Measurements from ENCODE around the gene SHKBP1.
"Not testable (repeated sequence)": the region's sequence is repeated elsewhere in the genome, so short reads cannot be mapped to it uniquely, and the experiment has no call there.

Gene SHKBP1

GRCh38 chr19:40561947-40562346, 14.7 kb upstream of the SHKBP1 start:
- Histone ChIP-seq H3K36me3 (ENCODE audit: insufficient read depth, low read depth, low read length) (no peaks in the 10 kb centered on the region), H3K27me3 (ENCODE audit: insufficient read depth, low read length) (peaks cover 51% of the 10 kb centered on the region), H3K4me1 (ENCODE audit: insufficient read depth, low read length) (no peaks in the 10 kb centered on the region), H3K4me3 (ENCODE audit: low read length) (no peak overlapping the region), H3K9me3 (ENCODE audit: insufficient read depth, low read depth, low read length) (no peaks in the 10 kb centered on the region), H3K27ac (ENCODE audit: low read length) (no peak overlapping the region), H3K9ac (ENCODE audit: low read depth, low read length) (no peak overlapping the region)

- peaks cover 68% of the 10 kb centered on the region for H3K27me3 ChIP-seq (ENCODE audit: insufficient read depth, low read length)
- not testable (repeated sequence) for H3K4me3 ChIP-seq (ENCODE audit: low read length); H3K9me3 ChIP-seq (ENCODE audit: insufficient read depth, low read depth, low read length)
Measured at GRCh38 chr19:40564535-40564934, 12.1 kb upstream of the SHKBP1 start.

GRCh38 chr19:40565355-40565754, 11.3 kb upstream of the SHKBP1 start:
- H3K9ac ChIP-seq (ENCODE audit: low read depth, low read length), result no peak overlapping the region
- peaks cover 72% of the 10 kb centered on the region for H3K27me3 ChIP-seq (ENCODE audit: insufficient read depth, low read length)

More at GRCh38 chr19:40564535-40564934, 12.1 kb upstream of the SHKBP1 start:
- H3K27ac ChIP-seq (ENCODE audit: low read length); H3K4me1 ChIP-seq (ENCODE audit: insufficient read depth, low read length); H3K9ac ChIP-seq (ENCODE audit: low read depth, low read length); H3K36me3 ChIP-seq (ENCODE audit: insufficient read depth, low read depth, low read length): not testable (repeated sequence)

GRCh38 chr19:40565910-40566495, 10.7 kb upstream of the SHKBP1 start:
- Histone ChIP-seq H3K36me3 (ENCODE audit: insufficient read depth, low read depth, low read length) (no peaks in the 10 kb centered on the region), H3K27ac (ENCODE audit: low read length) (no peak overlapping the region), H3K9ac (ENCODE audit: low read depth, low read length) (no peak overlapping the region), H3K27me3 (ENCODE audit: insufficient read depth, low read length) (peaks cover 72% of the 10 kb centered on the region), H3K9me3 (ENCODE audit: insufficient read depth, low read depth, low read length) (no peaks in the 10 kb centered on the region), H3K4me3 (ENCODE audit: low read length) (no peak overlapping the region), H3K4me1 (ENCODE audit: insufficient read depth, low read length) (no peaks in the 10 kb centered on the region)

More at GRCh38 chr19:40565355-40565754, 11.3 kb upstream of the SHKBP1 start:
- H3K9me3 ChIP-seq (ENCODE audit: insufficient read depth, low read depth, low read length), result no peaks in the 10 kb centered on the region
- no peak overlapping the region for H3K27ac ChIP-seq (ENCODE audit: low read length)
- H3K4me1 ChIP-seq (ENCODE audit: insufficient read depth, low read length), result no peaks in the 10 kb centered on the region
- no peak overlapping the region for H3K4me3 ChIP-seq (ENCODE audit: low read length)
- no peaks in the 10 kb centered on the region for H3K36me3 ChIP-seq (ENCODE audit: insufficient read depth, low read depth, low read length)

- H3K9ac ChIP-seq (ENCODE audit: low read depth, low read length), result no peak overlapping the region
- peak overlapping the region; percentile 55; the same call in 1 of the 2 replicates for H3K4me3 ChIP-seq (ENCODE audit: low read length)
Measured at GRCh38 chr19:40567040-40567749, 9.5 kb upstream of the SHKBP1 start.

GRCh38 chr19:40567750-40568494, 8.8 kb upstream of the SHKBP1 start:
- no peak overlapping the region for H3K9ac ChIP-seq (ENCODE audit: low read depth, low read length)
- H3K27ac ChIP-seq (ENCODE audit: low read length), result no peak overlapping the region
- H3K27me3 ChIP-seq (ENCODE audit: insufficient read depth, low read length), result peaks cover 78% of the 10 kb centered on the region
- no peaks in the 10 kb centered on the region for H3K9me3 ChIP-seq (ENCODE audit: insufficient read depth, low read depth, low read length)
- no peaks in the 10 kb centered on the region for H3K4me1 ChIP-seq (ENCODE audit: insufficient read depth, low read length)
- no peaks in the 10 kb centered on the region for H3K36me3 ChIP-seq (ENCODE audit: insufficient read depth, low read depth, low read length)
- H3K4me3 ChIP-seq (ENCODE audit: low read length), result peak overlapping the region; percentile 55; the same call in 1 of the 2 replicates

More at GRCh38 chr19:40567040-40567749, 9.5 kb upstream of the SHKBP1 start:
- H3K36me3 ChIP-seq (ENCODE audit: insufficient read depth, low read depth, low read length), result no peaks in the 10 kb centered on the region
- no peak overlapping the region for H3K27ac ChIP-seq (ENCODE audit: low read length)
- H3K4me1 ChIP-seq (ENCODE audit: insufficient read depth, low read length), result no peaks in the 10 kb centered on the region
- H3K27me3 ChIP-seq (ENCODE audit: insufficient read depth, low read length), result peaks cover 78% of the 10 kb centered on the region
- no peaks in the 10 kb centered on the region for H3K9me3 ChIP-seq (ENCODE audit: insufficient read depth, low read depth, low read length)

GRCh38 chr19:40570313-40571004, 6.2 kb upstream of the SHKBP1 start:
- H3K9ac ChIP-seq (ENCODE audit: low read depth, low read length), result no peak overlapping the region; the same call in 1 of the 2 replicates
- H3K27me3 ChIP-seq (ENCODE audit: insufficient read depth, low read length), result peaks cover 56% of the 10 kb centered on the region
- H3K9me3 ChIP-seq (ENCODE audit: insufficient read depth, low read depth, low read length), result no peaks in the 10 kb centered on the region
- H3K4me1 ChIP-seq (ENCODE audit: insufficient read depth, low read length), result no peaks in the 10 kb centered on the region; the same call in 1 of the 2 replicates
- no peak overlapping the region for H3K27ac ChIP-seq (ENCODE audit: low read length)
- H3K4me3 ChIP-seq (ENCODE audit: low read length), result peak overlapping the region; percentile 73
- no peaks in the 10 kb centered on the region for H3K36me3 ChIP-seq (ENCODE audit: insufficient read depth, low read depth, low read length)

- H3K9ac ChIP-seq (ENCODE audit: low read depth, low read length), result no peak overlapping the region
- H3K4me1 ChIP-seq (ENCODE audit: insufficient read depth, low read length), result no peaks in the 10 kb centered on the region; the same call in 1 of the 2 replicates
- H3K9me3 ChIP-seq (ENCODE audit: insufficient read depth, low read depth, low read length), result no peaks in the 10 kb centered on the region
- H3K27me3 ChIP-seq (ENCODE audit: insufficient read depth, low read length), result peaks cover 50% of the 10 kb centered on the region
- peak overlapping the region; percentile 45; the same call in 1 of the 2 replicates for H3K4me3 ChIP-seq (ENCODE audit: low read length)
- H3K36me3 ChIP-seq (ENCODE audit: insufficient read depth, low read depth, low read length), result no peaks in the 10 kb centered on the region
- no peak overlapping the region for H3K27ac ChIP-seq (ENCODE audit: low read length)
Measured at GRCh38 chr19:40571005-40571318, 5.7 kb upstream of the SHKBP1 start.

GRCh38 chr19:40571831-40572495, 4.7 kb upstream of the SHKBP1 start:
- Histone ChIP-seq H3K27ac (ENCODE audit: low read length) (no peak overlapping the region), H3K27me3 (ENCODE audit: insufficient read depth, low read length) (peaks cover 40% of the 10 kb centered on the region), H3K4me3 (ENCODE audit: low read length) (no peak overlapping the region), H3K9ac (ENCODE audit: low read depth, low read length) (no peak overlapping the region), H3K9me3 (ENCODE audit: insufficient read depth, low read depth, low read length) (no peaks in the 10 kb centered on the region), H3K4me1 (ENCODE audit: insufficient read depth, low read length) (no peaks in the 10 kb centered on the region; the same call in 1 of the 2 replicates), H3K36me3 (ENCODE audit: insufficient read depth, low read depth, low read length) (no peaks in the 10 kb centered on the region)

GRCh38 chr19:40575326-40575725, 1.3 kb upstream of the SHKBP1 start:
- Histone ChIP-seq H3K9me3 (ENCODE audit: insufficient read depth, low read depth, low read length) (no peaks in the 10 kb centered on the region), H3K4me3 (ENCODE audit: low read length) (peak overlapping the region; percentile 77; the same call in 1 of the 2 replicates), H3K36me3 (ENCODE audit: insufficient read depth, low read depth, low read length) (peaks cover 5% of the 10 kb centered on the region), H3K4me1 (ENCODE audit: insufficient read depth, low read length) (no peaks in the 10 kb centered on the region; the same call in 1 of the 2 replicates), H3K27me3 (ENCODE audit: insufficient read depth, low read length) (peaks cover 7% of the 10 kb centered on the region), H3K27ac (ENCODE audit: low read length) (no peak overlapping the region), H3K9ac (ENCODE audit: low read depth, low read length) (peak overlapping the region; percentile 57; the same call in 1 of the 2 replicates)

GRCh38 chr19:40576151-40576584, 505 bp upstream of the SHKBP1 start:
- Histone ChIP-seq H3K9me3 (ENCODE audit: insufficient read depth, low read depth, low read length) (no peaks in the 10 kb centered on the region), H3K27ac (ENCODE audit: low read length) (no peak overlapping the region), H3K4me1 (ENCODE audit: insufficient read depth, low read length) (no peaks in the 10 kb centered on the region; the same call in 1 of the 2 replicates), H3K4me3 (ENCODE audit: low read length) (peak overlapping the region; percentile 77), H3K36me3 (ENCODE audit: insufficient read depth, low read depth, low read length) (peaks cover 14% of the 10 kb centered on the region), H3K9ac (ENCODE audit: low read depth, low read length) (peak overlapping the region; percentile 57; the same call in 1 of the 2 replicates), H3K27me3 (ENCODE audit: insufficient read depth, low read length) (0 out of 2 replicates have a peak, but pooled peaks cover 6% of the 10 kb centered on the region)
